Activated CD4-positive, alpha-beta T cell treated with anti-CD3 and anti-CD28 coated beads for 24 hours (primary cell): ENCODE data around the gene MLIP.
"Not testable (repeated sequence)": the region's sequence is repeated elsewhere in the genome, so short reads cannot be mapped to it uniquely, and the experiment has no call there.

ENCODE experiments used
- DNase-seq, 2 donors: peaks; one replicate each; pipeline ENCODE4 v3.0.0-alpha.2; 2020; ENCODE audit warnings: low read depth in 2 of 2

The MLIP gene

DNA sequence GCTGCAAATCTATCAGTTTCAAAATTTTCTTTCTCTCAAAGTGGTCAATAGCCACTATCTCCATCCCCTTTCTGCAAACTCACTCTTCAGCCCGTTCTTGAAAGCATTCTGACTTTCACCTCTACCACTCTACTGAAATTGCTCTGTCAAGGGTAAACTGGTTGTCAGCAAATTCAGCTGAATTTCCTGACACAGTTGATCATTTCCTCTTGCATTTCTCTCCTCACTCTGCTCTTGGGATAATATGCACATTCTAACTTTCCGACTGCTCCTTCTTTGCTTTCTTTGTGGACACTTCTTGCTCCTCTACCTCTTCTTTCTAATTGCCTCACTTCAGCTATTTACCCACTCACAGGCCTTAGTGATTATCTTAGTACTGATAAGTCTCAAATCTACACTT, 123.3 kb downstream of the MLIP start:
- DNase-seq: no peak

DNA sequence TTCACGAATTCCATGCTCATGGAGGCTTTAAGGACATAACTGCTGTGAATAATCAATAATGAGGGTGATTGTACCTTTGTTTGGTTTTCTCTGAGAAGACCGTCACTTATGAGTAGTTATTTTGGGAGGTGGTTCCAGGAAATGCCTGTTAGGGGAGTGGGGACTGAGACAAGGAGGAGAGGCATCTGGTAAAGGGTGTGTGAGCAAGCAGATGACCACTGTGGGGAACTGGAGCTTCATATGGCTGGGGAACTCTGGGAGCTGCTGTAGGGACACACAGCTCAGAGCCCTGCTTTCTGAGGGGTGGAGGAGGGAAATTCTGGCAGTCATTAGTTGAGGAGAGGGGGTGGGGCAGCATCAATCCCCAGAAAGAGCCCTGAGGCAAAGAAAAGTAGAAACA, 125.7 kb downstream of the MLIP start:
- DNase-seq: no peak

DNA sequence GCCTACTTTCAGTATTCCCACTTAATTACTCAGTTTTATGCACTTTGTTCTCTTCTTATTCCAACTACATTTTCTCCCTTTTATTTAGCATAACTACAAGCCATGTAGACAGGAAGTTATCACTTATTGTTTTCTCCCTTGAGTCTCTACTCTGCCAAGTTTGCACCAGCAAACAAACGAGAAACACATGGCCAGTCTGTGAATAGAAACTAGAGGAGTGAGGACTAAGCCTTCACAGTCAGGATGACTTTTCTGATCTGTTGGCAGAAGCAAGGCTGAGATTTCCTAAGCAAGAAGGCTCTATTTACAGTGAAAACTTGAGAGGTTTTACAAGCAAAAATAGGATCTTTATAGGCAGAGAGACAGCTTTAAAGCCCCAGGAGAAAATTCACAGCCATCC, 127.2 kb downstream of the MLIP start:
- DNase-seq: no peak

DNA sequence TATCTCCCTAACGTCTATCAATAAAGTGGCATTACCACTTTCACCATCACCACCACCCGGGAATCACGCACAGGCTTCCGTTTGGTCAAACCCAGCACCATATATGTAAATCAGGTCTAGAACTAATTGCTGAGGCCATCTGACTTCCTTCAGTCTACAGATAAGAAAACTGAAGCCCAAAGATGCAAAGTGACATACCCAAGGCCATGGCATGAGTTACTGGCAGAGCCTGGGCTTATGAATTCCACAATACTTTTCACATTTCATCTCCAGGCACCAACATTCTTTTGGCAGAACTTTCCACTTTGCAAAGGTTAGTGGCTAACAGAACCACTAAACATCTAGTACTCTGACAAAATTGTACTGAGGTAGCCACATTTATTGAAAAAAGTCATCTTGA, 132.5 kb downstream of the MLIP start:
- DNase-seq: no peak

DNA sequence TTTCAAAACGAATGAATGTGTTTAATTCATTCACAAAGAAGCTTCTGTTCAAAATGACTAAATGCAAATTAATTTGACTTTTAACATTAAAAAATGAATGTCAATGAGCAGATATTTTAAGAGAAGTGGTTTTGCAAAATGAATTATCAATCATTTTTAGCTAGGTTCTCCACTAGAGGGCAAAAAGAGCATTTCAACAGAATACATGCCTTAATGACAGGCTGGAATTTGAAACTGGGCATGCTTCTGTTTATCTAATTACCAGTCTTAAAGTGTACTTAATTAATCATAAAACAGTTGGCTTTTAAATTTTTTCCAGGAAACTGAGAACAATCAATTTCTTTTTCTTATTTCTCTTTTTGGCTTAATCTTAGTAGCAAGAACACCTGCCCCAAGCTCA, 133.2 kb downstream of the MLIP start:
- DNase-seq: no peak

DNA sequence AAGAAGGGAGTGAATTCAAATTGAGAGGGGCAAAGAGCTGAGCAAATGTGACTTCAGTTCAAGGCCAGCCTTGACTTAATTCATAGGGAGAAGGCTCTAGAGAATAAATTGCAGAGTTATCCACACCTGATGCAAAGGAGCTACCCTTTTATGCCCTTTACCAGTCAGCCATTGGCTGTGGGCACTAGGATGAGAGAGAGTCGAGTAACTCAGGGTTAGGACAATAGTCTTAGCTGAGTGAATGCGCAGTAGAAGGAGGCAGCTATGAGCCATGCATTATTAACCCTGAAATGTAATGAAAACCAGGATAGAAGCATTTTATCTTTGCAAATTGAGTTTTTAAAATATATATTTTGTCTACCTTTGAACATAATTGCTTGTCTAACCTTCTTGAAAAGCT, 134.0 kb downstream of the MLIP start:
- no peak for DNase-seq

DNA sequence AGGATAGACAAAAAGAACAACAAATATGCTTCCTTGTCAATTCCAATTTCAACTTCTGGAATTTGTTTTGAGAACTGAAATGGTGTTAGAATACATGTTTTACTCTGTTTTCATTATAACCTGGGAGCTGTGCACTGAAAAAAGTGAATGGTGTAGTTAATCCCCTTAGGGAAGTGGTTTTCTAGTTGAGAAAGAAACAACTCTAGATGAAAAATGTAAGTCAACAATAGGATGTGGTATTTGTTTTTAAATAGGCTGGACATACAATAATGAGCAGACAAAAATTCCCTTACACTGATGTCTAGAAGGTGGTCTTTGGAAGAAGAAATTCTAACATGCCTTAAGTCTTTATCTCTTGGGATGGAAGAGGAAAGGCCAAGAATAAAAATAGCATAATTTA, 137.1 kb downstream of the MLIP start:
- DNase-seq: no peak

DNA sequence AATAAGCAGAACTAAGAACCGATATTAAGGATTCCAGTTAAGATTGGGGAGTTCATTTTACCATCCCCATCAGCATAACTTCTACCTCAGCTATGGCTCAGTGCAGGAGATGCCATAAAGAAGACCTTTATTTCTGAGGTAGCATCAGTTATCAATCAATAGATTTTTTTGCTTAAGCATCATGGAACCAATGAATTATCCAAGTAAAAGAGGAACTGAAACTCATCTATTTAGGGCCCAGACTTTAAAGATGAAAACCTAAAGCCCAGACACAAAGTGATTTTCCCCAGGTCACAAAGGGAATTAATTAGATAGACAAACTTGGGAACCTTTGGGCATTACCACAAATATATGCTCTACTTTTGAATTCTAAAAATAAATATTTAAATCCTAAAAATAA, 137.8 kb downstream of the MLIP start:
- no peak for DNase-seq

DNA sequence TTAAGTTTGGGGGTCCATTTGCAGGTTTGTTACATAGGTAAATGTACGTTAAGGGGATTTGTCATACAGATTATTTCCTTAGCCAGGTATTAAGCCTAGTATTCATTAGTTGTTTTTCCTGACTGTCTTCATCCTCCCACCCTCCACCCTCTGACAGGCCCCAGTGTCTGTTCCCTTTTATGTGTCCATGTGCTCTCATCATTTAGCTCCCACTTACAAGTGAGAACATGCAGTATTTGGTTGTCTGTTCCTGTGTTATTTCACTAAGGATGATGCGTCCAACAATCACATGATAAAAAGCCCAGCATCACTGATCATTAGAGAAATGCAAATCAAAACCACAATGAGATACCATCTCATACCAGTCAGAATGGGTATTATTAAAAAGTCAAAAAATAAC, 138.6 kb downstream of the MLIP start:
- not testable (repeated sequence) for DNase-seq

DNA sequence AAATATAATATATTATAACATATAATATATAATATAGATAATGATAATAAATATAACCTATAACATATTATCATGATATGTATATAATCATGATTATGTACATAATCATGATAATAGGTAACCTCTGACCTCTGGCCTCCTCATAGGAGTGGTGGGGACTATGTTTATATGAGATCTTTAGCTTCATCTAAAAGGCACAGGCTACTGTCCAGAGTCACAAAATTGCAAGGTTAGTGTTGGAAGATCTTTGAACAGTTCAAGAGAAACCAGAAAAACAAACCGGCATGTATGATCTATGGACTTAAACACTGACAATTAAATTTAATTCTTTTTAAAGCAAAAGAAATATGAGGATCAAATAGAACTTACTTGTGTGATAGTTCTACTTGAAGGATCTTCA, 141.3 kb downstream of the MLIP start:
- no peak for DNase-seq

DNA sequence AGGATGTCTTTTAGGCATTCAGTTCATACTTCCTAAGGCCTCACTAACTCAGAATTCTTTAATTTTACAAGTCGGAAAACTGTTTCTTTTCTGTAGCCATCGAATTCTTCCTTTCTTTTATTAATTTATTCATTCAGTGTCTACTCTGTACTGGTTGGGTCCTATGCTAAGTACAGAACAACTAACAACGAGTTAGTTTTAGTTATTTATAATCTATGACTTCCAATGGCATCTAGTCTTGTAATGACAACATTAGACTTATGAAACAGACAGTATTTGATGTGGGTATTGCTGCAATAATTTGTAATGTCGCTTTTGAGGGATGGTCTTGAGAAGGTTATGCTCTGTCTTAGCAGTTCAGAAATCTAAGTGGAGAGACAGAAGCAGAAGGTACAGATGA, 141.7 kb downstream of the MLIP start:
- DNase-seq: no peak

DNA sequence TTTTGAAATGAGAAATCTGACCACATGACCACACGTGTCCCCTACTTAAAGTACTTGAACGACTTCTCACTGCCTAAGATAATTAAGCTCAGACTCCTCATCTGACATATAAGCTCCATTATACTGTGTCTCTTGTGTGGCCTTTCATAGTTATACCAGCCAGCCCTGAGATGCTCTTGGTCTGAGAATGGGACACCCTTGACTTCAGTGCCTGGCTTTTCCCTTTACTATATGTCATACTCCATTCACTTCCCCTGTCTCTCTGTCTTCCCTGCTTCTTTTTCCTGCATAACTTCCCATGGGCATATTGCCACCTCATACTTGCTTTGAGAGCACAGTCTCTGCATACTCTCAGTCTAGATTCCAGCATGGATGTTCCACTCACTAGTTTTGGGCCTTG, 143.6 kb downstream of the MLIP start:
- DNase-seq: no peak

DNA sequence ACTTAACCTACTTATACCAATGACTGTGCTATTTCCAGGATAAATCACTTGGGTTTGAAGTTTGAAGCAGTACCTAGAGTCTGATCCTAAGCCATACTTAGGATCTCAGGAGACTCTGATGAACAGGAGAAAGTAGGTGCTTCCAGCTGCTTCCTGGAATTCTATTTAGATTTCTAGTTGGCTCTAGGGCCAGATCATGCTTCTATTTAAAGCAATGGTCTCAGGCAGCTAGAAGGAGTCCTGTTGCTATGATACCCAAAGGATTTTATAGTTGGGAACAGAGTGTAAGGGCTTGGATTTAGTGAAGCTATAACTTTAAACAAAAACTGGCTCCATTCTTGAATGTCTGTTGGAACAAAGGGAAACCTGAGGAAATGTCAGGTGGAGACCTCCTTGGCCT, 144.6 kb downstream of the MLIP start:
- DNase-seq: no peak

DNA sequence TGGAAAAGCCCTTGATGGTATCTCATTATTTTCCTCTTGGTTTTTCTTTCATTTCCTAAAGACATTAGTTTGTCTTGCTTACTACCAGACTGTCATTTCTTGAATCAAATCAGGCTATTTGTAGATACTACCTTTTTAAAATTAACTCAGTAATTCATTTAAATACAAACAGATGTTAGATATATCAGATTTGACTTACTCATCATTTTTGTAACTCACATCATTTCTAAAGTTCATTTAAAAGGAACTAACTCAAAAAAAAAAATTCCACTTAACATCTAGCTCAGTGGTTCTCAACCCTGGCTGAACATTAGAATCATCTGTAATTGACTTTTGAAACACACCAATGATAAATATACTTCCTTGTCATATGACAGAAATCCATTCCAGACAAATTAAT, 148.8 kb downstream of the MLIP start:
- DNase-seq: no peak

DNA sequence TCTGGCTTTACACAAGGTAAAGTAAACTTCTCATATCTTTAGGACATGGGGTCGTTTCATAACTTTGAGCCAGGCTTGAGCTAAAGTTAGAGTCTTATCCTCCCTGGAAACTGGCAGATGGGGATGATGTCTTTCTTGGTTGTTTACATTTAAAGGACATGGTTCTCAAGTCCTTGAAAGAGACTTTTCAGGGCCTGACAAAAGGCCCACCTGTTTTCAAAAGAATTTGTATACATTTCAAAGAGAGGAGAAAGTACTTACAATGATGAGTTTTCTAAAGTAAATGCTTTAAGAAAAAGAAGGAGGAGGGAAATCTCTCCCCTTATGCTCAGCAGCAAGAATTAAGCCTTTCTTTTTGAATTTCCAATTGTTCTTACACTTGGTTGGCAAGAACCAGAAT, 151.3 kb downstream of the MLIP start:
- no peak for DNase-seq

DNA sequence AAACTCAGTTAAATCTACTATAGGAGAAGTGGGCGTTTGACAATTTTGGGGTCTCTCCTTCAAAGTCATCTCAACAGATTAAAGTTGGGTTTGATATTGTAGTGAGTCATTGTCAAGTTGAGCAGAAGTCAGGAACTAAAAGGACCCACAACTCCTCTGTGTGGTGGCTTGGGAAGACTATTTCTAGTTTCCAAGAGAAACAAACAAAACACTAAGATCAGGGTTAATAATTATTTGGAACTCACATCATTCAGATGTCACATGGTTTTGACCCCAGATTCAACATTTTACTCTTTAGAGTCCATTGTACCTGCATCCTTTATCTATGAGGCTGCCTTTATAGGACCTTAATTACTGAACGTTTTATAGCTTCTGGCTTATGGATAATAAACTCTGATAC, 151.7 kb downstream of the MLIP start:
- DNase-seq: no peak

DNA sequence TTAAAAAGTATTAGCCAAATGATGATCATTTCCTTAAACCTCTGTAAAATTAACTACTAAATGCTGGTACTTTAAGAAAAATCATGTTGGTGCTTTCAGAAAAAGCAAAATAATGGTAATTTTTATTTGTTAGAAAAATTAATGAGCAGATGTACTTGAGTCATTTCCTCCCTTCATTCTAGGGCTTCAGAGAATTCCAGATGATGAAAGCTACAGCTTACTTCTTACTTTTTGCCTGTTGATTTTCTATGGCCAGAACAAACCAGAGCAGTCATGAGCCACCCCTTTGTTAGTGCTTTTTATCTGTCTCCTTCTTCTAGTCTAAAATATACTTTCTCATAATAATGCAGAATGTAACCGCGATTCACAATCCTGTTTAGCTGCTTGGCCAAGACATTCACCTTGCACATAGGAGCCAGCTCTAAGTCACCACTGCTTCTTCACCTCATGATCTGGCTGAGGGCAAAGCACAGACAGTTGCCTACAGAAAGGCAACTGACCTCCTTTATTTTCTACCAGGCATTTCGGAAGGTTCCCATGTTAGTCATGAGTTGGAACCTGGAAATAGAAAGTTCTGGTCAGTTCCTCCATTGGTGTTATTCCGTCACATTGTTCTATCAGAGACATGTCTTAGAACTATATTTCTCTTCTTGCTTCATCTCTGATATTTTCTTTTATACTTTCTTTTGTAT, 153.5 kb downstream of the MLIP start:
- no peak for DNase-seq

DNA sequence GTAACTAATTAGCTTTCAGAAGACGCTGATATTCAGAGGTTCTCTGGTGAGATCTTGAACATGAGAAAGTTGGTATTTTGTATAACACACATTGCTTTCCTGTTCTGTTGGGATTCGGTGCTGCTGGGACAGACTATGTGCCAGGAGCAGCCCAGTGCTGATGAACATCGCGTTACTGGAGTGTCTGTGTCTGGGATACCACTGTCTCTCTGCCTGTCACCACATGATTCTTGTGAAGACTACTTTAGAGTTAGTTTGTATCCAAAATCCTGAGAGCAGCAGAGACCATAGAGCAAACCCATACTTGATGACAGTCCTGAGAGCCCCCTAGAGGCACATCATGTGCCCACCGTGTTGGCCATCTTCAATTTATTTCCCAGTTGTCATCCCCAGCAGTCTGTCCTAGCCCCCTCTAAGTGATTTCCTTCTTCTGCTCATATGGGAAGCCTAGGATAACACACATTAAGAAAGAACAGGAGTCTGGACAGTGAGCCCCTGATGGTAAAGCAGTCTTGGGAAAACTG, 155.2 kb downstream of the MLIP start:
- no peak for DNase-seq

DNA sequence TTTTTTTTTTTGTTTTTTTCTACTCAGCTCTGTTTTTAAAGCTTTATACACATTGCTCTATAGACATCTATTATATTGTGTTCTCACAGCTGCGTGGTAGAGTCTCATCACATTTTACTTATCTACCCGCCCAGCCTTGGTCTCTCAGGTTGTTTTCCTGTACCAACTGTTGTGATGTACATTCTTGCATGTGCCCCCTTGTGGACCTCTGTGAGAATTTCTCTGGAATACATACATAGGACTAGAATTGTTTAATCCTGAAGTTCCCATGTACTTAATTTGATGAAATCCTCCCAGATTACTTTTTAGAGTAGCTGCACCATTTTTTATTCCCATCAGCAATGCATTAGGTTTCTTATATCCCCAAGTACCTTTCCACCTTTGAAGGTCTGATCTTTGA, 156.6 kb downstream of the MLIP start:
- DNase-seq: no peak

DNA sequence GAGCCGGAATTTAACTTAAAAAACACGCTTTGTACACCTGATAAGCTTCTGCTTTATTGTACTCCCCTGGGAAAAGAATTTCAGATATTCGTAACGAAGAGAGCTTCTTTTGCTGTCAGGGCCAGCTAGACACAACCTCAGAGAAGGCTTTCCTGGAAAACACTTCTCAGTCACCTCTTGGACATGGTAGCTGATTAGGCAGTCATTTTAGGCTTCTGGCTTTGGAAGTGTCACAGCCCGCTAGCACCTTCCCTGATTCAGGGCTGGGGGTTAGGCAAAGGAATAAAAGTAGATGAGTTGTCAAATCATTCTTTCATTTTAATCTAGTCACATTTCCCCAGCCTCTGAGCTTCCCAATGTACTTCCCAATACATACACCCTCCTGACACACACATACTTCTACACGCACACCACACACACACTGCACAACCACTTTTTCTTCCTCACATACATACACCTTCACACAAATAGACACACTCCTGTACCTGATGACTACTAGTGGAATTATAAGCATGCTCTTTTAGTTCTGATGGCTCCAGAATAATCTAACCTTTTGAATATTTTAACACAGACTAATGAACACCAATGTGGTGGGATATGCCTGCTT, 162.1 kb downstream of the MLIP start:
- no peak for DNase-seq

DNA sequence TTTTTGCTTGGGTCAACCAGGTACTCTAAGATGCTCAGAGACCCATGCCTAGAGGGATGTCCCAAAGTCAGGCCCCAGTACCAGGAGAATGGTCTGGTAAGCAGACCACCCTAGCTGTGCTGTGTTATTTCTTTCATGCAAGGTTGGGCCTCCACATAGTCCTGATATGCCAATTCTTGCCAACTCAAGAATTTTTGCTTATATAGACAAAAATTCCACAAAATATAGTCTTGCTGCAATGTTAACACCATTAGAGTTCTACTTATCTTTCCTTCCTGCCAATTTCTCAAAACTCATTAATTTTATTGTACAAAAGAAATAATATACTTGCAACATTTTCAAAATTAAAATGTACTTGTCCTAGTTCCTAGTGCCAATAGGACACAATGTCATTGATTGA, 163.1 kb downstream of the MLIP start:
- no peak for DNase-seq

DNA sequence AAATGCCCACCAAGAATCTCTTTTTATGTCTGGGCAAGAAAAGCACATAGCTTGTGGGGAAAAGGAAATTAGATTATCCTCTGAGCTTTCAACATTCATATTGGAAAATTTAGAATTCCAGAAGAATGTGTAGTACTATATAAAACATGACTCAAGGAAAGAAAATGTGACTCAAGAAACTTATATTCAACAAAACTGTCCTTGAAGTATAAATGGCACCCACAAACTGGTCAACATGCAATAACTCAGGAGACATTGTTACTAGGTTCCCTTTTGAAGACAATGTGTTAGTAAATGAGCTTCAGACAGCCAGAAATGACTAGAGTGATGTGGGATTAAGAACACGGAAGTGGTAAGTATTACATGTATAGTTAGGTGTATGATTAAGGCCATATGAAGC, 170.9 kb downstream of the MLIP start:
- DNase-seq: no peak

DNA sequence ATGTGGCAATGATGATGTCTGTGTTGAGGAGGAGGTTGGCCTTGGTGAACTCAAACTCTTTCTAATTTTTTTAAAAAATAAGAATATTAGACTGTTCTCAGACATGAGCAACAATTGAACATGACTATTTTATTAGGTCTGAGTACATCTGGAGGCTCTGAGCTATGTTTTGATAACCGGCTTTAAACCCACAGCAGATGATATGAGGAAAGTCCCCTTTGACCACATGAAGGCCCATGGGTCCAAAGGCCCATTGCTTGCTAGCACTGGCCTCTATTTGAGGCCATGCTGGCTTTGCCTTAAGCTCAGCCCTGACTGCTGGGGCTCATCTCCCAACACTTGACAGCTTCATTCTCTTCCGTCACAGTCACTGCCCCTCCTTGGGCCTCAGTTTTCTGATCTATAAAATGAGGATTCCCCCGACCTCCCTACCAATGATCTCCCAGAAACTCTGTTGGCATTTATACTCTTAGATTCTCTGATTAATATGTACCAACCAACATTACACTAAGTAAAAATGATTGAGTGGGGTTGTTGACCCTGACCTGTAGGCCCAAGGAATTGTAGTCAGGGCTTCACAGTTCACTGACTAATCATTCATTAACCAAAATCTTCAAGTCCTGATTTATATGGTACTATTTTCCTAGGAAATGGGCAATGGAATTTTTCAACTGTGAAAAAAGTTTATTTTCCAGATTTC, 173.1 kb downstream of the MLIP start:
- DNase-seq: no peak
